Testis (tissue), 2 donors: Measurements from ENCODE around the gene TAC1.

Experiments
- POLR2A ChIP-seq: fragments of 450-650 bp; IDR thresholded peaks from one replicate; pipeline ENCODE4 v1.6.1; 2017; ENCODE audit warnings: antibody characterized with exemption, mild to moderate bottlenecking, moderate library complexity
- TF ChIP-seq, protein P1 (sequence below), 3 experiments: fragments of 450-650 bp in 2 of 3; fragments of 200-600 bp in 1 of 3; sonication (generic) in 1 of 3; IDR thresholded peaks; one replicate each; pipeline ENCODE4 v1.5.1; 2016 to 2019; ENCODE audit warnings: antibody characterized with exemption in 3 of 3, mild to moderate bottlenecking in 2 of 3, moderate library complexity in 1 of 3

- TF ChIP-seq, protein P1, sequence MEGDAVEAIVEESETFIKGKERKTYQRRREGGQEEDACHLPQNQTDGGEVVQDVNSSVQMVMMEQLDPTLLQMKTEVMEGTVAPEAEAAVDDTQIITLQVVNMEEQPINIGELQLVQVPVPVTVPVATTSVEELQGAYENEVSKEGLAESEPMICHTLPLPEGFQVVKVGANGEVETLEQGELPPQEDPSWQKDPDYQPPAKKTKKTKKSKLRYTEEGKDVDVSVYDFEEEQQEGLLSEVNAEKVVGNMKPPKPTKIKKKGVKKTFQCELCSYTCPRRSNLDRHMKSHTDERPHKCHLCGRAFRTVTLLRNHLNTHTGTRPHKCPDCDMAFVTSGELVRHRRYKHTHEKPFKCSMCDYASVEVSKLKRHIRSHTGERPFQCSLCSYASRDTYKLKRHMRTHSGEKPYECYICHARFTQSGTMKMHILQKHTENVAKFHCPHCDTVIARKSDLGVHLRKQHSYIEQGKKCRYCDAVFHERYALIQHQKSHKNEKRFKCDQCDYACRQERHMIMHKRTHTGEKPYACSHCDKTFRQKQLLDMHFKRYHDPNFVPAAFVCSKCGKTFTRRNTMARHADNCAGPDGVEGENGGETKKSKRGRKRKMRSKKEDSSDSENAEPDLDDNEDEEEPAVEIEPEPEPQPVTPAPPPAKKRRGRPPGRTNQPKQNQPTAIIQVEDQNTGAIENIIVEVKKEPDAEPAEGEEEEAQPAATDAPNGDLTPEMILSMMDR (IDR thresholded peaks at IDR 0.05) = no peak
- TF ChIP-seq POLR2A = no peak
These were observed 38.3 kb upstream of the TAC1 start for GRCh38 chr7:97693586-97693985.
